ENCODE results near the gene UGT1A10. TPM values are rescaled to one million over a fixed set of nuclear protein-coding genes. Genes with fewer than 3 reads are reported as not detected.

UGT1A10 gene
- total RNA-seq, 1 donor from 2014 or later, result not detected

Other genes with a start within 250 kb of the UGT1A10 start
- 11.3 TPM for gene USP40, start 69.7 kb upstream of the UGT1A10 start, total RNA-seq
- not detected for gene UGT1A8, start 18.8 kb upstream of the UGT1A10 start, total RNA-seq
- not detected for gene UGT1A9, start 35.5 kb downstream of the UGT1A10 start, total RNA-seq
- not detected for gene UGT1A7, start 45.5 kb downstream of the UGT1A10 start, total RNA-seq
- not detected for gene UGT1A6, start 56.4 kb downstream of the UGT1A10 start, total RNA-seq
- not detected for gene UGT1A5, start 76.5 kb downstream of the UGT1A10 start, total RNA-seq
- not detected for gene UGT1A4, start 82.3 kb downstream of the UGT1A10 start, total RNA-seq
- not detected for gene UGT1A3, start 92.6 kb downstream of the UGT1A10 start, total RNA-seq
- not detected for gene UGT1A1, start 123.8 kb downstream of the UGT1A10 start, total RNA-seq
- gene MROH2A, start 141.9 kb downstream of the UGT1A10 start, total RNA-seq, result not detected
- 1.5 TPM for gene HJURP, start 218.1 kb downstream of the UGT1A10 start, total RNA-seq